Thoracic aorta (tissue), 2 donors: Measurements from ENCODE around the gene EP400. TPM values are rescaled to one million over a fixed set of nuclear protein-coding genes. Genes with fewer than 3 reads are reported as not detected.
A peak's percentile ranks its signal among the peaks of the same experiment; 100 is the strongest.

Experiments used
- ATAC-seq: fragments of 150-250 bp; one replicate; pipeline ENCODE4 v1.8.0; 2017; ENCODE audit warnings: low read depth; ENCODE audit not compliant: insufficient number of reproducible peaks, low FRiP score
- DNase-seq: peaks from one replicate; pipeline ENCODE4 v3.0.0-alpha.2; 2020; ENCODE audit warnings: low spot score
- H3K27ac ChIP-seq, 2 donors: fragments of 200-600 bp; sonication (generic); 1 replicate in 1 of 2; 2 replicates in 1 of 2; pipeline ENCODE4 v1.5.1; 2016; ENCODE audit warnings: mild to moderate bottlenecking in 2 of 2, moderate library complexity in 2 of 2
- H3K27me3 ChIP-seq: fragments of 200-600 bp; sonication (generic); replicated peaks from 2 replicates; pipeline ENCODE4 v1.6.0; 2016; ENCODE audit warnings: mild to moderate bottlenecking; ENCODE audit not compliant: insufficient read depth
- H3K36me3 ChIP-seq: fragments of 200-600 bp; sonication (generic); one replicate; pipeline ENCODE4 v1.5.1; 2016
- H3K4me1 ChIP-seq, 2 donors: fragments of 200-600 bp; sonication (generic); 1 replicate in 1 of 2; 2 replicates in 1 of 2; pipeline versions ENCODE4 v1.5.1 to v1.6.0; 2016; ENCODE audit warnings: low read depth in 2 of 2, mild to moderate bottlenecking in 1 of 2; ENCODE audit not compliant: control insufficient read depth in 1 of 2
- H3K4me3 ChIP-seq: fragments of 200-600 bp; sonication (generic); 2 replicates; pipeline ENCODE4 v1.5.1; 2016; ENCODE audit warnings: mild to moderate bottlenecking
- H3K9me3 ChIP-seq: fragments of 200-600 bp; sonication (generic); 2 replicates; pipeline ENCODE4 v1.5.1; 2016
- CTCF ChIP-seq: fragments of 200-600 bp; sonication (generic); IDR thresholded peaks from one replicate; pipeline ENCODE4 v1.5.1; 2019; ENCODE audit warnings: antibody characterized with exemption
- total RNA-seq, 2 donors: library from RNA; depleted of rRNA; stranded (reverse); fragments of >200 nt; gene quantifications; one replicate each; pipeline versions ENCODE4 v1.1.0 to v1.2.3, GENCODE V29; 2016

Gene EP400
- total RNA-seq, 2 donors from 2014 or later = 20.2 to 47.3 TPM

GRCh38 chr12:131911028-131911650 is 38.6 kb upstream of the EP400 start:
- no peak overlapping the region for H3K27ac ChIP-seq
- H3K36me3 ChIP-seq = peaks cover 79% of the 10 kb centered on the region

GRCh38 chr12:131911851-131912477 is 37.8 kb upstream of the EP400 start:
- no peak for TF ChIP-seq CTCF
- Histone ChIP-seq H3K4me3 (no peak overlapping the region), H3K27me3 (no peaks in the 10 kb centered on the region), H3K4me1 (peaks cover 7 to 16% of the 10 kb centered on the region in 2 donors), H3K36me3 (peaks cover 83% of the 10 kb centered on the region), H3K9me3 (no peaks in the 10 kb centered on the region), H3K27ac (peak overlapping the region in 1 of 2 donors; percentile 60)
- DNase-seq = no peak
- ATAC-seq = no peak

More at GRCh38 chr12:131911028-131911650, 38.6 kb upstream of the EP400 start:
- no peak for ATAC-seq
- Histone ChIP-seq H3K4me1 (peaks cover 7 to 16% of the 10 kb centered on the region in 2 donors), H3K9me3 (no peaks in the 10 kb centered on the region), H3K27me3 (no peaks in the 10 kb centered on the region), H3K4me3 (no peak overlapping the region)
- no peak for TF ChIP-seq CTCF
- no peak for DNase-seq

- no peak for TF ChIP-seq CTCF
- peaks cover 79% of the 10 kb centered on the region for H3K36me3 ChIP-seq
- DNase-seq (peak; percentile 88), ATAC-seq (peak; percentile 51)
- H3K27ac ChIP-seq = peak overlapping the region; percentile 8 to 60
- no peaks in the 10 kb centered on the region for H3K9me3 ChIP-seq
- no peaks in the 10 kb centered on the region for H3K27me3 ChIP-seq
- peaks cover 7 to 16% of the 10 kb centered on the region in 2 donors for H3K4me1 ChIP-seq
- H3K4me3 ChIP-seq = no peak overlapping the region
These were observed 37.0 kb upstream of the EP400 start for GRCh38 chr12:131912518-131913274.

- Histone ChIP-seq H3K4me1 (peaks cover 7 to 16% of the 10 kb centered on the region in 2 donors), H3K27ac (no peak overlapping the region), H3K36me3 (peaks cover 80% of the 10 kb centered on the region), H3K27me3 (no peaks in the 10 kb centered on the region), H3K4me3 (no peak overlapping the region), H3K9me3 (no peaks in the 10 kb centered on the region)
- DNase-seq (no peak), ATAC-seq (no peak)
- no peak for TF ChIP-seq CTCF
These were observed 36.1 kb upstream of the EP400 start for GRCh38 chr12:131913666-131914065.

- no peak for DNase-seq
- Histone ChIP-seq H3K4me1 (peaks cover 7 to 16% of the 10 kb centered on the region in 2 donors), H3K27me3 (no peaks in the 10 kb centered on the region), H3K36me3 (peaks cover 75% of the 10 kb centered on the region), H3K9me3 (no peaks in the 10 kb centered on the region), H3K4me3 (no peak overlapping the region), H3K27ac (no peak overlapping the region)
- TF ChIP-seq CTCF = no peak
- no peak for ATAC-seq
These were observed 35.5 kb upstream of the EP400 start for GRCh38 chr12:131914179-131914702.
